HG03039 (cell line): ENCODE data around the gene MPPE1.
"Not testable (repeated sequence)": the region's sequence is repeated elsewhere in the genome, so short reads cannot be mapped to it uniquely, and the experiment has no call there.

Experiments
- ATAC-seq: cut with Tn5 transposase; IDR thresholded peaks from one replicate; pipeline ENCODE4 v1.9.1; 2021; ENCODE audit warnings: mild to moderate bottlenecking, moderate library complexity; ENCODE audit not compliant: unreplicated experiment

The MPPE1 gene, protein sequence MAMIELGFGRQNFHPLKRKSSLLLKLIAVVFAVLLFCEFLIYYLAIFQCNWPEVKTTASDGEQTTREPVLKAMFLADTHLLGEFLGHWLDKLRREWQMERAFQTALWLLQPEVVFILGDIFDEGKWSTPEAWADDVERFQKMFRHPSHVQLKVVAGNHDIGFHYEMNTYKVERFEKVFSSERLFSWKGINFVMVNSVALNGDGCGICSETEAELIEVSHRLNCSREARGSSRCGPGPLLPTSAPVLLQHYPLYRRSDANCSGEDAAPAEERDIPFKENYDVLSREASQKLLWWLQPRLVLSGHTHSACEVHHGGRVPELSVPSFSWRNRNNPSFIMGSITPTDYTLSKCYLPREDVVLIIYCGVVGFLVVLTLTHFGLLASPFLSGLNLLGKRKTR

DNA sequence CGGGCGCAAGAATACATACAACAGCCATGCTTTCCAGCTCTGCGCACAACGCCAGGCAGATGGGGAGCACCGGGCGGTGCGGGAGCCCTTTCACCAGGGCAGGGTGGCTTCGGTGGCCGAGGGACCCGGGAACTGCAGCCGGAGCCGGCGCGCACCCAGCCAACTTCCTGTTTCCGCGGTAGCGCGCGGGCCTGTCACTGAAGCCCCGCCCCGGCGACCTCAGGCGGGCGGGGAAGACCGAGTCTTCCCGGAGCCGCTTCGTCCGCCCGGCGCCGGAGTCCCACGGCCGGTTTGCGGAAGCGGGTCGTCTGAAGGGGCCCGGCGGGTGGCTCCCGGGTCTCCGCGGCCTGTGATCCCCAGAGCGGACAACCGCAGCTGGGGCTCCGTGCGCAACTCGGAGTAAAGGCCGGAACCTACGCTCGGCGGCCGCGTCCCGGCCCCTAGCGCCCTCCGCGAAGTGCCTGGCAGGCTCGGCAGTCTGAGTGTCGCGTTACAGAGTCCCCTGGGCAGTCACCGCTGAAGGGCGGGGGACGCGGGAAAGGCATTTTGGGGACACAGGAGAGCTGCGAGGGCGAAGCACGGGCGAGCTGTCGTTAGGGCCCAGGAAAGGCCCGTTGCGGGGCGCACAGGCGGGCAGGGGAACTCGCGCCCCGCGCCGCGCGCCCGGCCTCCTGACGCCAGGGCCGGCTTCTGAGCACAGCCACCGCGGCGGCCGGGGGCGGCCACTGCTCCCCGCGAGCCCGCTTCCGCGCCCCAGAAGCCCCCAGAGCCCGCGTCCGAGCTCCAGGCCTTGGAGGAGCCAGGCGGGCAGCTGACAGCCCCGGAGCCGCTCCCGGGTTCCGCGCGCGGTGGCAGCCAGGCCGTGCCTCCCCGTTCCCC lies at the start of gene MPPE1:
MPPE1 (minus strand) TSS at position 136 of the 879 bp plus-strand sequence. CDS start 11,053 bp downstream, outside the sequence.
- ATAC-seq: peak; percentile 87

DNA sequence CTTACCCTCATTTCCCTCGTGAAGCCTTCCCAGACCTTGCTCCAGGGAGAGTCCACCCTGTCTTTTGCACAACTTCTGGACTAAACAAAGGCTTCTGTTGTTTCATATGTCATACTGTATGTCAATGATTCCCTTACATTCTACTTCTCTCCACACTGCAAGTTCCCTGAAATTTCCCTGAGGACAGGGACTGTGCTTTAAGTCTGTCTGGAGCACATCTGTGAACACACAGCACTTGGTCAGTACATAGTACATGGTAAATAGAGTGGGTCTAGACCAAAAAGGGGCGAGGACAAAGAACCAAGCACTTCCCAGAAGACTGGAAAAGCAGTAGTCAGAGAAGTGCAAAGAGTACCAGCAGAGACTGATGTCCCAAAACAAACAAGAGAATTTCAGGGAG lies 49.5 kb upstream of the MPPE1 start:
- ATAC-seq: no peak

DNA sequence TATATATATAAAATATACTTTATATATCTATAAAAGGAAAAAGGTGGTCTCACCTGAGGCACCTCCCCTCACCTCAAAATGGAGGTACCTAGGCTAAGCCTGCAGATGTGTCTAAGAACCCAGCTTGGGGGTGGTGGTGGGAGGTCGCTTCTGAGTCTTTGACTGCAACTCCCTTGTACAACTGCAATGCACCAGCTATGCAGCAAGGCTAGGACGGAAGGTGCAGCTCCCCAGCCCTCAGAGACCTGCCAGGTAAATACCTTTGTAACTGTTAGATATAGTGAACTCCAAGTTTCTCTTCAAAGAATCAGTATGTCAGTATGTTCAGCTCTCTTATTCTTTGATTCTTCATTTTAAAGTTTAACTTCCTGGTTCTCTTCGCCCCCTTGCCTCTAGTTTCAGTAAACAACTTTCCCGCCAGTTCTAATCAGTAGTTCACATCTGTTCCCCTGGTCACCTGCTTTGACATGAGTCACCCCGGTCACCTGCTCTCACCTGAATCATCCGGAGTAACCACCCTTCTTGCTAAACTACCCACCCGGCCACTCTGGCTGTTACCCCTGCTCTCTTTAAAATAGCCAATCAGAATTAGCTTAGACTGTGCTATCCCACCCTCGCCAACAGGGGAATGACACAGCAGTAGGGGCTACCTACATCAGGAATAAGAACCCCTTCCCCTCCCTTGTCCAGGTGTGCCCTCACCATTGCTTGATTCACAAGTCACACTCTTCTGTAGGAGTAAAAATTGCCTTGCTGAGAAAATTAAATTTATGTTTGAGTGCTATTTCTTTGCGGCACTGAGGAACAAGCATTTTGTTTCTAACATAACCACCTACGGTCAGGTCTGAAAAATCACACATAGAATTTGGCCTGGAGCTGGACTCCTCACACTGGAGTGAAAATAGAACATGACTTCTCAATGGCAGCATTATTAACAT lies 48.5 kb upstream of the MPPE1 start:
- ATAC-seq: no peak

DNA sequence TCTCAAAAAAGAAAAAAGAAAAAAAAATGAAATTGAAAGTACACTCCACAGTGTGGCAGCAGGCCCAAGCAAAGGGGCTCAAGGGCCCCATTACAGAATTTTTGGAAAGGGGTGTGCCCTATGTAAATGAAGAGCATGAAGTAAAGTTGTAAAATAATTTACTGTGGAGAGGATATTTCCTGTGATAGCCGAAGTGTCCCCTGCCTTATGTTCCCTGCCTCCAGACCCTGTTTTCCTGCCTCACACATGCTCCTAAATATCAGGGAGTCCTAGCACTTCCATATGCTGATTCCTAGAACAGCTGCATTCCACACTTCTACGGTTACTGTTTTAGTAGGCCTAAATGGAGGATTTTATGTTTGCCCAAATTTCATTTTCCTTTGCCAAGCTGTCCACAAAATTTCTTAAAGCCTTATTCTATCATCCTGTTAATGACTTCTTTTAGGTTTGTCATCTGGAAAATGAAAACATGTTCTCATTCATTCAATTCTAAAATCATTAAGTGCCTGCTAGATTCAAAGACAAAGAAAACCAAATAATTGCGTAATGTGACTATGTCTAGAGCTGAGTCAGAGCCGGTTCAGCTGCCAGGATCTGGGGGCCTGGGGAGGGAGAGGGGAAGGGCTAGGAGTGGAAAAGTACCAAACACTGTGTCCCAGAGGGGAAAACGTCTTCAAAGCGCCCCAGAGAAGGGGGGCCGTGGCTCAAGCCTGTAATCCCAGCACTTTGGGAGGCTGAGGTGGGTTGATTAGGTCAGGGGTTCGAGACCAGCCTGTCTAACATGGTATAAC lies 47.3 kb upstream of the MPPE1 start:
- no peak for ATAC-seq

DNA sequence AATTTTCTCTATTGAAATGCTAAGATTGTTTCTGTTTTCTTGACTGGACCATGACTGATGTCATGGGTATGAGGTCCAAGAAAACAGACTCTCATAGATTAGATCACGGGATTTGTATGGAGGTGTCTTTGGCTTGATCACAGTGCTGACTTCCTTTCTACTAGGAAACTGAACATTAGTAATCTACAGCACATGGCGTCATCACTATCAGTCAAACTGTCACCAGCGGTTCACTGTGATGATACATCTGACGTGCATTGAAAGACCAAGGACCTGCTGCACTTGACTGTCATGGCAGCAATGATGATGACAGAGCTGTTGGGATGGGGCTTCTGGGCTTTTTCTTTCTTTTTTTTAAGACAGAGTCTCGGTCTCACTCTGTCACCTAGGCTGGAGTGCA lies 45.0 kb upstream of the MPPE1 start:
- no peak for ATAC-seq

DNA sequence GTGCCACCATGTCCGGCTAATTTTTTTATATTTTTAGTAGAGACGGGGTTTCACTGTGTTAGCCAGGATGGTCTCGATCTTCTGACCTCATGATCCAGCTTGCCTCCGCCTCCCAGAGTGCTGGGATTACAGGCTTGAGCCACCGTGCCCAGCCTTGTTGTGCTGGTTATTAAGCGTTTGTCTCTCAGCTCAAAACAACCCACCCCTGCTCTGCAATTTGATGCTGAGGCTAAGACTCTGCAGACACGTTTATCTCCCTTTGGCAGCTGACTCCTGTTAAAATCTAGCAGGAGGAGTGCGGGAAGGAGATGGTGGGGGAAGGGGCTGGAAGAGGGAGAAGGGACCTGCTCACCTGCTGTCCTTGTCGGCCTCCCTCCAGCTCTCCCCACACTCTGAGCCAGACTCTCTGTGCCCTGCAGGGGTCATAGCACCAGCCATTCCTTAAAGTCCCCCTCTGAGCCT lies 43.3 kb upstream of the MPPE1 start:
- no peak for ATAC-seq

DNA sequence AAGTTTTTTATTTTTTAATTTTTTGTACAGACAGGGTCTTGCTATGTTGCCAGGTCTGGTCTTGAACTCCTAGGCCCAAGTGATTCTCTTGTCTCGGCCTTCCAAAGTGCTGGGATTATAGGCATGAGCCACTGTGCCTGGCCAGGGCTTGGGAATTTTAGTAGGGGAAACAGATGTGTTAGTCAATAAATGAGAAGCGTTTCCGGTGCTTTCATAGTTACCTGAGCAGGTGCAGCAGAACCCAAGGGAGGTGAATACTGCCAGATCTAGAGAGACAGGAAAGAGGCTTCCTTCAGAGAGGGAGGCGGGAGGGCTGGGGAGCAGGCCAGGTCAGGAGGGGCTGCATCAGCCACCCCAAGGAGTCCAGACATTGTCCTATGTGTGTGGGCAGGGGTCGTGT lies 42.7 kb upstream of the MPPE1 start:
- ATAC-seq: no peak

DNA sequence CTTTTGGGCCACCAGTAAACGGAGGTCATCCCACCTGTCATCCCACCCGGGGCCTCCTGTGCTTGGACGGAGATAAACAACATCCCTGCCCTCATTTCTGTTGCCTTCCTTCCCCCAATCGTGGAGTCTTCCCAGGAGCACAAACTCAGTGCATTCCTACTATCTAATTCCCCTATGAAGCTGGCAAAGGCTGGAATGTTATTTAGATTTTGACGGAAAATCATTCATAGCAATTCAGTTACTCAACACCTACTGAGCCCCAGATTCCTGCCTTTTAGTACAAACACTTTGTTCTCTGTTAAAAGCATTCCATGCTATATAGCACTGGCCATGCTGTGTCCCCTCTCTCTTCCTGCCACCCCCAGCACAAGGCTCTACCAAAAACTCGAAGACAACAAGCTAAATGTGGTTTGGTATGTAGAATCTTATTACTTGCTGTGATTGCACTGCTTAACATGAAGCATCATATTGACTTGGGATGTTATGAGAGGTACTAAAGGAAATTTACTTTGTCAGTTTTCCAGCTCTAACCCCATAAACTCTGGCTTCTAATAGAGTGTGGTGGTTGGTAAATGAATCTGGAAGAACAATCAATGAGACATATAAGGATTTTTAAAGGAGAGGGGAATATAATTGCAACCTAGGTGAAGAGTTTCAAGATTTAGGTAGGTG lies 40.9 kb upstream of the MPPE1 start:
- ATAC-seq: no peak

DNA sequence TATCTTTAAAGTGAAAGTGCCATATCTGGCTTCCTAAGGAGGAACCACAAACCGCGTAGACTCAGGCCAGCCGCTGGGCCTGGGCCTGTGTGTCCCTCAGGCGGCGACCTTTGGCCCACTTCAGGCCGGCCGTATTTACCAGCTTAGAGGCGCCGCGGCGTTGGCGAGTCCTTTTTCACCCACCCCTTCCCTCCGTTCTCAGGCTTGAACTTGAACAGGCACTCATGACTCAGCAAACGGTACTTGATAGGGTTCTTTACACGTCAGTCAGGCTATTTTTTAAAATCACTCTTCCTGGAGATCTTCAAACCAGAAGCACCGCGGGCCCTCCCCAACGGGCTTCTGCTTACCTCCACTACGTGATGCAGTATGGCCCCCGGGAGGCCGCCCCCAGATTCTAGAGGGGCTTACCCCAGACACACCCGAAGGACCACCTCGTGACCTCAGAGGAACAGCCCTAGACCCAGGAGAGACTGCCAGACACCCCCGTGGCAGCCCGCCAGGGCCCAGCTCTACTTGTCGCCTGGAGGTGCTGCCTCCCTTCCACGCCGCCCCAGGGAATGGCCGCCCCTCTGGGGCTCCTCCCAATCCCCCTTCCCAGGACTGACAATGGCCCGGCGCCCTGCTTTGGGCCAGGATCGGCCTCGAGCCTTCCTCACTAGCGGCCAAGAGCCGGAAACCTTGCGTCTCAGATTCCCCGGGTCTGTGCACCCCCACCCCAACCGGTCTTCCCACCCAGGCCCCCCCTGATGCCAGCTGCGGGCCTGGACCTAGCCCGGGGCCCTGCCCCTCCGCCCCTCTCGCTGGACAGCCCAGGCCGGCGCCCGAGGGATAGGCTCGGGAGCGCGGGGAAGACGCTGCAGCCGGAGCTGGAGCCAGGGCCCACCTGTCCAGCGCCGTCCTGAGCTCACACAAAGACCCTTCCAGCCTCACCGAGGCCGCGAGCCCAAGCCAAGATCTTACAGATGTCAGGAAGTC lies 39.4 kb upstream of the MPPE1 start:
- peak; percentile 87 for ATAC-seq

DNA sequence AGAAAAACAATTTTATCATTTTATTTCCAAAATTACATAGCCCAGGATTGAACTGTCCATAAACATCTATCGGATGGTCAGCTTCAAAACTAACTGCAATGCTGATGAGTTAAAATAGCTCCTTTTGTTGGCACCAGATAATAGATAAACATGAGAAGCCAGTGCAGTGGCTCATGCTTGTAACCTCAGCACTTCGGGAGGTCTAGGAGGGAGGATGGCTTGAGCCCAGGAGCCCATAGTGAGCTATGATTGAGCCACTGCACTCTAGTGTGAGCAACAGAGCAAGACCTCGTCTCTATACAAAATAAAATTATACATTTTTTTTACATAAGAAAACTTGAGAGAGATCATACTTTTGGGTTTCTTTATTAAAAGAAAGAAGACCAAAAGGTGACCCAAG lies 38.6 kb upstream of the MPPE1 start:
- ATAC-seq: no peak

DNA sequence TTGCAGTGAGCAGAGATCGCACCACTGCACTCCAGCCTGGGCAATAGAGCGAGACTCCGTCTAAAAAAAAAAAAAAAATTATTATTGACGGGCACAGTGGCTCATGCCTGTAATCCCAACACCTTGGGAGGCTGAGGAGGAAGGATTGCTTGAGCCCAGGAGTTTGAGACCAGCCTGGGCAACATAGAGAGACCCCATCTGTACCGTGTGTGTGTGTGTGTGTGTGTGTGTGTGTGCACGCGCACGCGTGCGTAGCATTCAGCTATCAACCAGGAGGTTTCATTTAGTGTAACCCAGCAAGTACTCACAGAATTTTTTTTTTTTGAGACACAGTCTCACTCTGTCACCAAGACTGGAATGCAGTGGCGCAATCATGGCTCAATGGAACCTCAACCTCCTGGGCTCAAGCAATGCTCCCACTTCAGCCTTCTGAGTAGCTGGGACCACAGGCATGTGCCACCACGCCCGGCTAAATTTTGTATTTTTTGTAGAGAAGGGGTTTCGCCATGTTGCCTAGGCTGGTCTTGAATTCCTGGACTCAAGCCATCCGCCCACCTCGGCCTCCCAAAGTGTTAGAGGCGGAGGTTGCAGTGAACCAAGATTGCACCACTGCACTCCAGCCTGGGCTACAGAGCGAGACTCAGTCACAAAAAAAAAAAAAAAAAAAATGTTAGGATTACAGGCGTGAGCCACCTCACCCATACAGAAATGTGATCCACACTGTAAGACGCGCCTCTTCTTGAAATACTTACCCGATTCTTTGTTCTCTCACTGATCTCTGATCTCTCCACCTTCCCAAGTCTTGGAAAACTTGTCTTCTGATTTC lies 37.9 kb upstream of the MPPE1 start:
- ATAC-seq: not testable (repeated sequence)

DNA sequence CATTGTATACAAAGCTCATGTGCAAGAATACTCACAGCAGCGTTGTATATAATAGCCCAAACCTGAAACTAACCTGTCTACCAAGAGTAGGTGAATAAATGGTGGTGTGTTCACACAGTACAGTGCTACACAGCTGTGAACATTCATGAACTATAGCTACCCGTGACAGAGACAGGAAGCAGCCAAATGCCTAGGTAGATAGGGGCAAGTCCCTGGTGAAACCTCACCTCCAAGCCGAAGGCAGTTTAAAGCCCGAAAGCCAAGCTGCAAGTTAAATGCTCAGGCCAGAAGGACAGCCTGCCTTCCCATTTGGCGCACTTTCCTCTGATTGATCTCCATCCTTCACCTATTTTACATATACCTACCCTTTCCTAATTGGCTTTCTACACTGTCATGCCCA lies 36.7 kb upstream of the MPPE1 start:
- no peak for ATAC-seq

DNA sequence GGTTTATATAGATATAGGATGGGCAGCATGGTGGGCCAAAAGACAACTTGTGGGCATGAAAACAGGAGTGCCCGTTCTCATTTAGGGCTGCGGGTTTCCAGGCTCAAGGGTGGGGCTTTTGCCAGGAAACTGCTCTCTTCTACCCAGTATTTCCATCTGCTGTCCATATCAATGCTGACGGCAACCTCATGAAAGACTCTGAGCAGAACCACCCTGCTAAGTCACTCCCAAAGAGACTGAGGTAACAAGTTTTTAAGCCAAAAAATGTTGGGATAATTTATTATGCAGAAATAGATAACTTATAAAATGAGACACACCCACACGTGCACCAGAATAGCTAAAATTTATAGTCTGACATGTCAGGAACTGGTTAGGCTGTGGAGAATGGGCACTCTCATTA lies 36.1 kb upstream of the MPPE1 start:
- ATAC-seq: no peak

DNA sequence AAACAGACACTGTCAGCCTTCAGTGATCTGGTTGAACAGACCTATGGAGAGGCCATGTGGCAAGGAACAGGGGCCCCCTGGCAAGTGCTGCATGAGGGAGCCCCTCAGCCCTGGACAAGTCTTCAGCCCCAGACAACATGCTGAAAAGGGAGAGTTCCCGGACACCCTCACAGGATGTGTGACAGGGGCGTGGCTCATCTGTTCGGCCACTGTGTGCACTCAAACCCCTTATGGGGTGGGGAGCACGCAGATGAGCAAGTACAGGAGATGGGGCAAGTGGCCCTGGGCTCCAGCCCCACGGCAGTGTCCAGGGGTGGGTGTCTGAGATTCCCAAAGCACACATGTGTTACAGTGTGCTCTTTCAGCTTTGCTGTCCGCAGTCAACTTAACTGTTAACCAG lies 35.4 kb upstream of the MPPE1 start:
- no peak for ATAC-seq

DNA sequence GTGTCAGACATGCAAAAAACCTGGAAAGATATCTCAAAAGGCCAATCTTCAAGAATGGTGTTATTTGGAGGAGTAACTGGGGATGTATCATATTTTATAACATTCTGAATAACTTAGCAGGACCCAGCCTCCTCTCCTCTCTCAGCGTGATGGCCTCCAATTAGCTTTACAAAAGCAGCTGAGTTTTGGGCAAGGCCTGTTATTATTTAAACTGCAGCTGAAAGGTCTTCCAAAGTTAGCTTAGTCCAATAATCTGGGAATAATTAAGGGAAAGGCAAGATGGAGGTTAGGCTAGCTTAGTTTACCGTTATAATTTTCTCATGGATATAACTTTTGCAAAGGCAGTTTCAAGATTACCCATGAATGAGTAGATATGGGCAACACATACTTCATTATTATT lies 32.8 kb upstream of the MPPE1 start:
- no peak for ATAC-seq

DNA sequence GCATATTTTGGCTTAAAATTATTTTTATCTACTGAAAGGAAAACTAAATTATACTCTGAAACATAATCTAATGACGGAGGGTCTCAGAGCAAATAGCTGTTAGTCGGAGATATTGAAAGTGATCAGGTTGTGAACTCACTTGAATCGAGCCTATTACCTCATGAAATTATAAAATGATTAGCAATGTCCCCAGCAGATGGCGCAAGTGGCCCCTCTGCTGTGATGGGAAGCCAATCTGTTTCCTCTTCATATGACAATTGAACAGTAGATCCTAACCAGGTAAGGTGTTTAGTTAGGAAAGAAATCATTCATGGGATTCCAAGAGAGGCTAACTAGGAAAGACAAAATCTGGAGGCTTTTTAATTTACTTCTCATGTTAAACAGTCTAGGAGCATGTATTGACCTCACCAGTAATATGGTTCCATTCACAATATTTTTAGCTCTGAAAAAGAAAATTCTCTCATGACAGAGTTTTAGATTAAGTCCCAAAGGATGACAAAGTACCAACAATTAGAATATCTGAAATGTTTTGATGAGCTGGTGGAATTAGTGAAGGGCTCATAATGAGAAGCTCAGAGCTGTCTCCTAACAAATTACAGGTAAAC lies 29.9 kb upstream of the MPPE1 start:
- ATAC-seq: no peak

DNA sequence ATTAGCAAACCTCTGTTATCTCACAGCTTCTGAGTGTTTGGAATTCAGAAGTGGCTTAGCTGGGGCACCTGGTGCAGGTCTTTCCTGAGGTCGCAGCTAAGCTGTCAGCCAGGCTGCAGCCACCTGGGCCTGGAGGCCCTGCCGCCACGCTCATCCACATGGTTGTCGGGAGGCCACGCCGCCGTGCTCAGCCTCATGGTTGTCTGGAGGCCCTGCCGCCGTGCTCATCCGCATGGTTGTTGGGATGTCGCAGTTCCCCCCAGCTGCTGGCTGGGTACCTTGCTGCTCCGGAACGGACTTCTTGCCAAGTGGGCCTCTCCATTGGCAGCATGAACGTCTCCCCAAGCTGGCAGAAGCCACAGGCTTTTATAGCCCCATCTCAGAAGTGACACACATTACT lies 24.3 kb upstream of the MPPE1 start:
- no peak for ATAC-seq
